Midbrain (tissue), 1 donor: ENCODE results near the gene CEP250.

ENCODE experiments used
- DNase-seq: peaks from one replicate; lab custom pipeline; 2025; lab: John Stamatoyannopoulos, UW

The CEP250 gene

GRCh38 chr20:35564905-35565304 is 109.5 kb downstream of the CEP250 start:
- DNase-seq = no peak

GRCh38 chr20:35568645-35569044 is 113.2 kb downstream of the CEP250 start:
- DNase-seq = no peak
